Epithelial cell of esophagus (primary cell): ENCODE data around the gene MAP3K2.
A peak's percentile ranks its signal among the peaks of the same experiment; 100 is the strongest.

ENCODE experiments used
- DNase-seq: peaks from one replicate; pipeline ENCODE4 v3.0.0; 2010; ENCODE audit warnings: low read depth
- H3K4me3 ChIP-seq: 2 replicates; pipeline ENCODE4 v1.5.1; 2011; ENCODE audit warnings: mild to moderate bottlenecking, low read length, control low read depth
- CTCF ChIP-seq: IDR thresholded peaks from 2 replicates; pipeline ENCODE4 v1.5.1; 2011; ENCODE audit warnings: low read depth, mild to moderate bottlenecking, low read length, control low read depth, inconsistent platforms; ENCODE audit not compliant: insufficient read depth; ENCODE audit errors: missing control alignments

The MAP3K2 gene

DNA sequence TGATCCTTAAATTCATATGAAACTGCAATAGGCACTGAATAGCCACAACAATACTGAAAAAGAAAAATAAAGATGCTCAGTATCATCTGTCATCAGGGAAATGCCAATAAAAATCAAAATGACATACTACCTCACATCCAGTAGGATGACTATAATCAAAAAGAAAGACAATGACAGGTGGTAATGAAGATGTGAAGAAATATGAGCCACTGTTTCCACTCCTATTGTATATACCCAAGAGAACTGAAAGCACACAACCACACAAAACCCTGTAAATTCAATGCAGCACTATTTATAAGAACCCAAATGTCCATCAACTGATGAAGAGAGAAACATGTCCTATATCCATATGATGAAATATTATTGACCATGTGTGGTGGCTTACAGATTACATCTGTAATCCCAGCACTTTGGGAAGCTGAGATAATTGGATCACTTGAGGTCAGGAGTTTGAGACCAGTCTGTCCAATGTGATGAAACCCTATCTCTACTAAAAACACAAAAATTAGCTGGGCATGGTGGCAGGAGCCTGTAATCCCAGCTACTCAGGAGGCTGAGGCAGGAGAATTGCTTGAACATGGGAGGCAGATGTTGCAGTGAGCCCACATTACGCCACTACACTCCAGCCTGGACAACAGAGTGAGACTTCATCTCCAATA, 39.9 kb downstream of the MAP3K2 start:
- no peak for DNase-seq
- H3K4me3 ChIP-seq, result no peak overlapping the region
- TF ChIP-seq CTCF, result no peak

- no peak overlapping the region for H3K4me3 ChIP-seq
- no peak for DNase-seq
- TF ChIP-seq CTCF, result no peak
These were observed 40.8 kb downstream of the MAP3K2 start for GRCh38 chr2:127347015-127347414.

DNA sequence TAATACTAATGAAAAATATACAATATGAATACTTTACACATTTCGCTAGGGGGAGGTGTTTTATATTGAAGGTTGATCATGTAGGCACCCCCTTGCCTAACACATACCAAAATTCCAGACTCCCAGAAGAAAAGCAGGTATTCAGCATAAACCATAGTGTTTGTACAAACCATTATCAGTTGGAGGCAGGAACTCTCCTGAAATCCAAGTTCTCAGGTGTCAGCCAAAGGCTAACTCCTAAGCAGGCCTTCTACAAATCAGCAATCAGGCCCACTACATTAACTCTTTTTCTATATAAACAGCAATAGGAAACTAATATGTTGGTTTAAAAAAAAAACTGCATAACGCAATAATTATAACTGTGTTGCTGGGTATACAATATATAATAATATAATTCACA, 44.5 kb downstream of the MAP3K2 start:
- no peak for DNase-seq
- no peak for TF ChIP-seq CTCF
- no peak overlapping the region for H3K4me3 ChIP-seq

DNA sequence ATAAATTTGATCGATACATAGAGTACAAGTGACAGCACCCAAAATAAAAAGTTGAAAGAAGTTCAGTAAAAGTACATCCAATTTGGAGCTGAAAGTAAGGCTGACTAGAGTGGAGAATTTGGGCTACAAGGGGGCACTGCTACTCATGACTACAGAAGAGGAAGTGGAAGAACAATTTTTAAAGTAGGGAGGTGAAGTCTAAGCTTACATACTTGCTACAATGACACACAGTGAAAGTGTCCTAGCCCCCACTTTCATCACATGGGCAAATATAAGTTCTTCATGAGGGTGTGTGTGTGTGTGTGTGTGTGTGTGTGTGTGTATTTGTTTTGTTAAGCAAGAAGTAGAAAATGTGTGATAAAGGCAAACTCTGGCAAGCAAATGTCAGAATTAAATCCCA, 45.7 kb downstream of the MAP3K2 start:
- no peak overlapping the region for H3K4me3 ChIP-seq
- TF ChIP-seq CTCF, result no peak
- DNase-seq, result no peak

- TF ChIP-seq CTCF, result no peak
These were observed 55.4 kb downstream of the MAP3K2 start for GRCh38 chr2:127332335-127332734.

GRCh38 chr2:127330753-127331152, 57.0 kb downstream of the MAP3K2 start:
- H3K4me3 ChIP-seq, result no peak overlapping the region
- DNase-seq, result no peak
- no peak for TF ChIP-seq CTCF

More at GRCh38 chr2:127332335-127332734, 55.4 kb downstream of the MAP3K2 start:
- DNase-seq, result no peak
- H3K4me3 ChIP-seq, result no peak overlapping the region

DNA sequence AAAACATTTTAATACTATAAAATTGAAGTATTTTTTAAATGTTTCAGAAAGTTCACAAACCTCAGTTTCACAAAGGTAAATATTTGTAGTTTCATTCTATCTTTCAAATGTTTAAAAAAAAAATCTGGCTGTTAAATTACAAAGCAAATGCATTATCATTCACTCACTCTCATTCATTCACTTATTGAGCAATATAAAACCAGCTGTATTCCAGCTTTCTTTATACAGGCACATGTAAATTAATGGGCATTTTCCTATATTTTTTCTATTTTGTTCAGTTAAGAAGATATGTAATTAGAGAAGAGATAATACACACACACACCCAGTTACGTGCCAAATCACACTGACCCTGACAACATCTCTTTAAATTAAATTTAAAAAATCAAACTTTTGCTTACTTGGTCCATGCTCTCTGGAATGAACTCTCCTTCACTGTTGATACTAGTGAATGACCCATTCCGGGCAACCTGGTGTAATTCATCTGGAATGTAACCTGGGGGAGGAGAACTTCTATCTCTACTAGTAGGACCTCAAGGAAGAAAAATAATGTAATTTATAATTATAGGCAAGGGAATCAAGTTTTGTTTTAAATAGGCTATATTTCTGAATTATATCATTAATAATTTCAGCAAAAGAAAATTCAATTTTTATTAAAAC, 61.4 kb downstream of the MAP3K2 start:
- peak; percentile 18 for DNase-seq
- TF ChIP-seq CTCF, result no peak
- no peak overlapping the region for H3K4me3 ChIP-seq
